OCI-LY7 (cell line): Measurements from ENCODE around the gene TPRG1L. TPM values are rescaled to one million over a fixed set of nuclear protein-coding genes. Genes with fewer than 3 reads are reported as not detected.

Experiments used
- BruUV-seq: library from RNA; stranded (reverse); fragments of 400-500 nt; replicated peaks from 2 replicates; lab custom pipeline; 2021; lab: Mats Ljungman, UMichigan
- CTCF ChIA-PET: fragments of 300-600 bp; sonication (Branson Sonifier 250); formaldehyde crosslinking; loops from one replicate; lab custom pipeline; 2022; ENCODE audit warnings: antibody characterized with exemption; ENCODE audit not compliant: unreplicated experiment; lab: Charles Lee
- POLR2A ChIA-PET: fragments of 300-600 bp; sonication (Branson Sonifier 250); formaldehyde crosslinking; loops from one replicate; lab custom pipeline; 2022; ENCODE audit warnings: antibody characterized with exemption; lab: Charles Lee
- DNase-seq: peaks from one replicate; pipeline ENCODE4 v3.0.0-alpha.2; 2015; ENCODE audit warnings: low spot score
- H2AFZ ChIP-seq: fragments of 200-600 bp; sonication (generic), shearing (Covaris generic); 2 replicates; pipeline ENCODE4 v1.6.1; 2014; ENCODE audit warnings: mild to moderate bottlenecking, antibody characterized with exemption, low read length, moderate library complexity
- H3K27ac ChIP-seq: fragments of 200-600 bp; sonication (generic); 2 replicates; pipeline ENCODE4 v1.5.1; 2014; ENCODE audit warnings: mixed run types, low read depth, mild to moderate bottlenecking, moderate library complexity, low read length, inconsistent platforms; ENCODE audit not compliant: poor library complexity, severe bottlenecking
- H3K36me3 ChIP-seq: fragments of 200-600 bp; sonication (generic); 2 replicates; pipeline ENCODE4 v1.6.1; 2014; ENCODE audit warnings: mild to moderate bottlenecking, antibody characterized with exemption, low read length, moderate library complexity, mixed read lengths; ENCODE audit not compliant: insufficient read depth
- H3K4me1 ChIP-seq: fragments of 200-600 bp; sonication (generic); 2 replicates; pipeline ENCODE4 v1.5.1; 2014; ENCODE audit warnings: mild to moderate bottlenecking, low read length; ENCODE audit not compliant: insufficient read depth, poor library complexity, severe bottlenecking
- H3K4me2 ChIP-seq: fragments of 200-600 bp; sonication (generic); 2 replicates; pipeline ENCODE4 v1.6.1; 2014; ENCODE audit warnings: mild to moderate bottlenecking, low read length
- H3K4me3 ChIP-seq: fragments of 200-600 bp; sonication (generic); 2 replicates; pipeline ENCODE4 v1.5.1; 2014; ENCODE audit warnings: mild to moderate bottlenecking, low read depth, low read length; ENCODE audit not compliant: poor library complexity, severe bottlenecking
- H3K79me2 ChIP-seq: fragments of 200-600 bp; sonication (generic); 2 replicates; pipeline ENCODE4 v1.6.1; 2016; ENCODE audit warnings: low read depth, mild to moderate bottlenecking, low read length, moderate library complexity, mixed read lengths; ENCODE audit not compliant: insufficient read depth
- H3K9me2 ChIP-seq: fragments of 200-600 bp; sonication (generic); 2 replicates; pipeline ENCODE4 v1.6.1; 2016; ENCODE audit warnings: mild to moderate bottlenecking, low read length, mixed read lengths; ENCODE audit not compliant: insufficient read depth
- H3K9me3 ChIP-seq: fragments of 200-600 bp; sonication (generic); 2 replicates; pipeline ENCODE4 v1.6.1; 2014; ENCODE audit warnings: mild to moderate bottlenecking, mixed run types, low read length, mixed read lengths
- H4K20me1 ChIP-seq: fragments of 200-600 bp; sonication (generic); 2 replicates; pipeline ENCODE4 v1.6.1; 2014; ENCODE audit warnings: mild to moderate bottlenecking, antibody characterized with exemption, low read length, moderate library complexity, mixed read lengths; ENCODE audit not compliant: insufficient read depth
- CTCF ChIP-seq: fragments of 200-600 bp; sonication (generic); conservative IDR thresholded peaks from 2 replicates; pipeline ENCODE4 v1.5.1; 2014; ENCODE audit warnings: mild to moderate bottlenecking, antibody characterized with exemption, low read length, moderate library complexity, mixed read lengths
- EZH2phosphoT487 ChIP-seq: fragments of 200-600 bp; sonication (generic); IDR thresholded peaks from 2 replicates; pipeline ENCODE4 v1.6.1; 2018; ENCODE audit warnings: low read depth, borderline replicate concordance, mild to moderate bottlenecking, mixed run types, antibody characterized with exemption, low read length, moderate library complexity, mixed read lengths
- intact Hi-C: fragments of 100-400 bp; cut with micrococcal nuclease; formaldehyde crosslinking; loops from one replicate; pipeline ENCODE4 v1.10.0; 2022; ENCODE audit not compliant: unreplicated experiment
- total RNA-seq, 2 experiments: library from RNA; depleted of rRNA in 1 of 2; stranded (reverse); fragments of >200 nt in 1 of 2; shearing (Covaris generic) in 1 of 2; gene quantifications; 2 replicates each; pipeline ENCODE4 v1.2.3, GENCODE V29; 2014 to 2022

The TPRG1L gene
- total RNA-seq, 2 experiments from 2014 or later, result 3.1 to 6.8 TPM

GRCh38 chr1:3658231-3658615 lies 33.4 kb downstream of the TPRG1L start:
- DNase-seq, result no peak
- no peaks in the 10 kb centered on the region for H3K36me3 ChIP-seq
- H3K4me2 ChIP-seq, result no peak overlapping the region
- BruUV-seq, result no TSS peak
- no peaks in the 10 kb centered on the region for H3K9me3 ChIP-seq
- ChIA-PET CTCF (no interaction called here), POLR2A (interaction anchor here (1.5 kb wide), 1 partner anchor 9 kb away, joined by 5 read pairs; no protein-coding TSS in a partner anchor)
- TF ChIP-seq CTCF, result no peak
- no peak for TF ChIP-seq EZH2phosphoT487
- H3K79me2 ChIP-seq, result no peaks in the 10 kb centered on the region
- no peaks in the 10 kb centered on the region for H4K20me1 ChIP-seq
- H3K4me3 ChIP-seq, result no peak overlapping the region
- H2AFZ ChIP-seq, result no peak overlapping the region
- H3K27ac ChIP-seq, result no peak overlapping the region
- H3K4me1 ChIP-seq, result peaks cover 20% of the 10 kb centered on the region
- H3K9me2 ChIP-seq, result no peaks in the 10 kb centered on the region
- intact Hi-C loops, result no loop called here

- H3K9me2 ChIP-seq, result no peaks in the 10 kb centered on the region
- no peaks in the 10 kb centered on the region for H3K79me2 ChIP-seq
- no peaks in the 10 kb centered on the region for H3K9me3 ChIP-seq
- ChIA-PET POLR2A (interaction anchor here (1.5 kb wide), 1 partner anchor 8 kb away, joined by 5 read pairs; no protein-coding TSS in a partner anchor), CTCF (no interaction called here)
- no peak overlapping the region for H3K4me2 ChIP-seq
- DNase-seq, result no peak
- no peak overlapping the region for H2AFZ ChIP-seq
- H4K20me1 ChIP-seq, result no peaks in the 10 kb centered on the region
- no TSS peak for BruUV-seq
- H3K27ac ChIP-seq, result no peak overlapping the region
- intact Hi-C loops, result no loop called here
- no peak overlapping the region for H3K4me3 ChIP-seq
- TF ChIP-seq EZH2phosphoT487 (no peak), CTCF (no peak)
- H3K4me1 ChIP-seq, result peaks cover 21% of the 10 kb centered on the region
- no peaks in the 10 kb centered on the region for H3K36me3 ChIP-seq
These were observed 34.3 kb downstream of the TPRG1L start for GRCh38 chr1:3659093-3659492.

- no TSS peak for BruUV-seq
These were observed 35.9 kb downstream of the TPRG1L start for GRCh38 chr1:3660704-3661103.

More at GRCh38 chr1:3660704-3661103, 35.9 kb downstream of the TPRG1L start:
- peaks cover 33% of the 10 kb centered on the region for H3K4me1 ChIP-seq
- no peaks in the 10 kb centered on the region for H3K36me3 ChIP-seq
- no peak for TF ChIP-seq CTCF
- TF ChIP-seq EZH2phosphoT487, result no peak
- DNase-seq, result no peak
- ChIA-PET CTCF (no interaction called here), POLR2A (no interaction called here)
- H2AFZ ChIP-seq, result peak overlapping the region; percentile 71; the same call in 1 of the 2 replicates
- intact Hi-C loops, result no loop called here
- no peaks in the 10 kb centered on the region for H3K9me2 ChIP-seq
- no peaks in the 10 kb centered on the region for H3K9me3 ChIP-seq
- no peak overlapping the region for H3K4me2 ChIP-seq
- no peaks in the 10 kb centered on the region for H4K20me1 ChIP-seq
- no peaks in the 10 kb centered on the region for H3K79me2 ChIP-seq
- no peak overlapping the region for H3K27ac ChIP-seq
- no peak overlapping the region for H3K4me3 ChIP-seq
